SIG-M5 treated with dmso at 0.1 percent for 504 hours (cell line): ENCODE measurements around the gene CENPS.
"Not testable (repeated sequence)": the region's sequence is repeated elsewhere in the genome, so short reads cannot be mapped to it uniquely, and the experiment has no call there.

Experiments used
- DNase-seq: peaks from one replicate; lab custom pipeline; 2025; ENCODE audit not compliant: unreplicated experiment; lab: John Stamatoyannopoulos, UW

Gene CENPS

GRCh38 chr1:10430216-10431069, at the start of gene CENPS:
TSS of gene CENPS (plus strand) at chr1:10430433. CDS start at chr1:10430518, 85 bp downstream.
- peak; percentile 79 for DNase-seq

GRCh38 chr1:10380594-10381275, 49.5 kb upstream of the CENPS start:
- peak; percentile 5 for DNase-seq

- no peak for DNase-seq
These were observed 46.6 kb upstream of the CENPS start for GRCh38 chr1:10383630-10384029.

- DNase-seq = no peak
These were observed 46.0 kb upstream of the CENPS start for GRCh38 chr1:10384219-10384618.

- no peak for DNase-seq
These were observed 43.2 kb upstream of the CENPS start for GRCh38 chr1:10386761-10387676.

GRCh38 chr1:10387677-10388386, 42.4 kb upstream of the CENPS start:
- DNase-seq = peak; percentile 95

GRCh38 chr1:10388387-10388715, 41.9 kb upstream of the CENPS start:
- no peak for DNase-seq

- peak; percentile 30 for DNase-seq
These were observed 40.8 kb upstream of the CENPS start for GRCh38 chr1:10389271-10389973.

GRCh38 chr1:10396870-10397269, 33.4 kb upstream of the CENPS start:
- DNase-seq = no peak

GRCh38 chr1:10398278-10398733, 31.9 kb upstream of the CENPS start:
- no peak for DNase-seq

- DNase-seq = peak; percentile 96
These were observed 31.3 kb upstream of the CENPS start, which contains the start of gene PGD for GRCh38 chr1:10398734-10399443. TSS of gene PGD (plus strand) at chr1:10399064. CDS start at chr1:10399118, 54 bp downstream.

- peak; percentile 43 for DNase-seq
These were observed 30.7 kb upstream of the CENPS start for GRCh38 chr1:10399444-10399941.

- no peak for DNase-seq
These were observed 30.2 kb upstream of the CENPS start for GRCh38 chr1:10400013-10400412.

GRCh38 chr1:10401281-10401680, 29.0 kb upstream of the CENPS start:
- DNase-seq = no peak

GRCh38 chr1:10402729-10403274, 27.4 kb upstream of the CENPS start:
- DNase-seq = no peak

GRCh38 chr1:10407201-10407600, 23.0 kb upstream of the CENPS start:
- DNase-seq = no peak

GRCh38 chr1:10415211-10415930, 14.9 kb upstream of the CENPS start:
- DNase-seq = peak; percentile 97

GRCh38 chr1:10415967-10416366, 14.3 kb upstream of the CENPS start:
- DNase-seq = not testable (repeated sequence)
